Right lobe of liver (tissue), 4 donors: ENCODE data around the gene SLC30A2.

Experiments
- POLR2A ChIP-seq: fragments of 450-650 bp; IDR thresholded peaks from one replicate; pipeline ENCODE4 v1.6.1; 2017; ENCODE audit warnings: antibody characterized with exemption, mild to moderate bottlenecking
- TF ChIP-seq, protein P1 (sequence below), 4 donors: fragments of 200-600 bp in 3 of 4; fragments of 450-650 bp in 1 of 4; IDR thresholded peaks; one replicate each; pipeline versions ENCODE4 v1.5.1 to v1.8.0; 2016 to 2022; ENCODE audit warnings: antibody characterized with exemption in 4 of 4, mild to moderate bottlenecking in 2 of 4
- donor health status: DM: no; HTN: no; CAD: no.
- donor health status: DM: no; HTN: no; CAD: no.
- donor health status: DM: no; HTN: yes; CAD: no.

DNA sequence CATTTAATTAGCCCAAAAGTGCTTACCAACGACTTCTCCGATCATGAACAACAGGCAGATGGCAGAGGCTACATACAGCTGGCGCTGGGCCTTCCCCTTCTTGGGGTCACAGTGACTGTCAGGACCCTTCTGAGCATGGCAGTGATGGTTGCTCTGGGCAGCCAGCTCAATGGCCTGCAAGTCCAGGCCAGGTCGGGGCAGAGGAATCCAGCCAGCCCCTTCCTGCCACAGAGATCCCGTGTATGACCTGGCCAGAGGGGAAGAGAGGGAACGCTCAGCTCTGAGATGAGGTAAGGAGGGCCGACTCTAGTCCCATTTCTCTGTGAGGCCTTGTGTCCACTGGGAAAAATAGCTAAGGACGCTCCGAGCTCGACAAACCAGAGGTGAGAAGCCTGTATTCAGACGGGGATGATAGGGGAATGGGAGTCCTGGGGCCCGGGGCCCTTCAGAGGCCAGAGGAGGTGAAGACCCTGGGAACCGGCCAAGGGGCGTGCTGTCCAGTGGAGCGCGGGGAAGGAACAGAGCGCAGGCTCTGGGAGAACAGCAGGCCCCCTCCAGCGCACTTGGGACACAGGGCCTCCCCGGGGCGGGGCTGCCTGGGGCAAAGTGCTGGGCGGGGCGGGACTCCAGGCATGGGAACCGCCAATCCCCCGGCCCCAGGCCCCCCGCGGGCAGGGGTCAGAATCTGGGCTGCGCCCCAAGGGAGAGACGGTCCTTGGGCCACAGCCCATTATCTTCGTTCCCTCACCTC lies 772 bp downstream of the SLC30A2 start:
- TF ChIP-seq, protein P1, sequence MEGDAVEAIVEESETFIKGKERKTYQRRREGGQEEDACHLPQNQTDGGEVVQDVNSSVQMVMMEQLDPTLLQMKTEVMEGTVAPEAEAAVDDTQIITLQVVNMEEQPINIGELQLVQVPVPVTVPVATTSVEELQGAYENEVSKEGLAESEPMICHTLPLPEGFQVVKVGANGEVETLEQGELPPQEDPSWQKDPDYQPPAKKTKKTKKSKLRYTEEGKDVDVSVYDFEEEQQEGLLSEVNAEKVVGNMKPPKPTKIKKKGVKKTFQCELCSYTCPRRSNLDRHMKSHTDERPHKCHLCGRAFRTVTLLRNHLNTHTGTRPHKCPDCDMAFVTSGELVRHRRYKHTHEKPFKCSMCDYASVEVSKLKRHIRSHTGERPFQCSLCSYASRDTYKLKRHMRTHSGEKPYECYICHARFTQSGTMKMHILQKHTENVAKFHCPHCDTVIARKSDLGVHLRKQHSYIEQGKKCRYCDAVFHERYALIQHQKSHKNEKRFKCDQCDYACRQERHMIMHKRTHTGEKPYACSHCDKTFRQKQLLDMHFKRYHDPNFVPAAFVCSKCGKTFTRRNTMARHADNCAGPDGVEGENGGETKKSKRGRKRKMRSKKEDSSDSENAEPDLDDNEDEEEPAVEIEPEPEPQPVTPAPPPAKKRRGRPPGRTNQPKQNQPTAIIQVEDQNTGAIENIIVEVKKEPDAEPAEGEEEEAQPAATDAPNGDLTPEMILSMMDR (IDR thresholded peaks at IDR 0.05) = no peak
- no peak for TF ChIP-seq POLR2A
